Embryonic facial prominence (tissue), 1 donor: ENCODE results near the gene POLR2H.

Experiments used
- DNase-seq: peaks from one replicate; pipeline ENCODE4 v3.0.0-alpha.2; 2016; ENCODE audit errors: extremely low spot score

POLR2H gene

DNA sequence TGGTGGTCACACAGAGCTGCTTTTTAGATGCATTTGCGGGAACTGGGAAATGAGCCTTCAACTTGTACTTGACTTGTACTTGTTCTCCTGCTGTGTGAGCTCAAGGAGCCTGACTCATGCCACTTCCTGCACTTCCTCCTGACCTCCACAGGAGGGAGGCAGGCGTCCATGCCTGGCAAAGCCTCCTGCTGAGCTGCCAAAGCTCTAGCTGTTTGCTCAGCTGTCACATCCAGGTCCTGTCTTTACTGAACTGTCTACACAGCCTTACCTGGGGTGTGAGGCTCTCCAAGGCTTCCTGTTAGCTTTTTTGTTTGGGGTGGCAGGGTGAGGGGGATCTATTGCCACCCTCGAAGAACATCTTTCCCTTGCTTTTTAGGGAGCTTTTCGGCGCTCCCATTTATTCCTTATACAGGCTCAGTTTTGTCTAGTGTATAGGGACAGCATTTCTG lies 10.1 kb downstream of the POLR2H start:
- peak; percentile 67 for DNase-seq

DNA sequence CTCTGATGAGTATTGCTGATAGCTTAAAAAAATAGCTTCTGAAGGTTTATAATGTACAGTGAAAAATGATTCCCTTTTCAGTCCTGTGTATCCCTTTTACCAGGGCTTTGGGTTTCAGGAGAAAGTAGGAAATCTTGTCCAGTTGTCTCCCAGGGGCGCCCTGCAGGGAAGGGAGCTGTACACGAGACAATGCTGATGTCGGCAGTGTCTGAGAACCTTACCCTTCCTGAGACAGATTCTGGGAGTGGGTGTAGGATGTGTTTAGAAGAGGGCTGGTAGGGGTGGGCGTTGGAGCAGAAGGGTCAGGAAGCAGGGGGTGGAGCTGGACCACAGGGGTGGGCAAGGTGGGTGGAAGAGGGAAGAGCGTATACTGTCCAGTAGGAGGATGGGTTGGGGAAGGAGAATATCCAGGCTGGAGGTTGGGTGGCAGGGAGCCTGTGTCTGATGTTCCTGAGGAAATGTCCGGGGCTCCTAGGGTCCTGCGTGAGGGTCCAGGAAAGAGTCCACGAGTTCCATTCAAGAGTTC lies 10.8 kb downstream of the POLR2H start:
- DNase-seq, result no peak

DNA sequence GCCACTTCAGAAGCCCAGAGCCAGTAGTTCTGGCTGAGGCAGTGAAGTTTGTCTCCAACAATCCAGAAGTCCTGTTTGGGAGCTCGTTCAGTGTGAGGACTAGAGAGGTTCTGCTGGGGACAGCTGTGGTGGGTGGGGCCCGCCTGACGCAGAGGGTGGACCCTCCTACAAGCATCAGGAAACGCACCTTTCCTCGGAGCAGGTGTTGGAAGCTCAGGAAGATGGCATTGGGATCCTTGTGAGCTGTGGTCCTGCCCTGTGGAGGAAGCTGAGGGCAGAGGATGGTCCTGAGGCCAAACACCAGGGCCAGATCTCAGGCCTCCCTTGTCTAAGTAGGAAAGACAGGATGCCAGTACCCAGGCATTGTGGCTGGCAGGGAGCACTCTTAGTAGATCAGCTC lies 11.4 kb downstream of the POLR2H start:
- no peak for DNase-seq

DNA sequence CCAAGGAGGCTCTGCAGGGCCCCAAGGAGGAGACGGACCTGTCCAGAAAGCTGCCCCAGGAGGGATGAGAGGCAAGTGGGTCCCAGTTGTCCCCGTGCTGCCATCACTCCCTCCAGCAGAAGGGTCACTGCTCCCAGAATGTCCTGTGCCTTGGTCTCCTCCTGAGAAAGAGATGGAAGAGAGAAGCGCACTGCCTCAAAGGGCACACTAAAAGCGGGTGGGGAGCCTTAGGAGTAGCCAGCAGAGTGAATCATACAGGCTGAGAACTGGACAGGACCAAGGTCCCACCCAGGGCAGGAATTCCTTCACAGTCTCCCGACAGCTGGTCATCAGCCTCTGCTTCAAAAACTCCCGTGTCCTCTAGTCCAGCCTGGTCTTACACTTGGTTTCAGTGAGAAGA lies 11.9 kb downstream of the POLR2H start:
- no peak for DNase-seq

DNA sequence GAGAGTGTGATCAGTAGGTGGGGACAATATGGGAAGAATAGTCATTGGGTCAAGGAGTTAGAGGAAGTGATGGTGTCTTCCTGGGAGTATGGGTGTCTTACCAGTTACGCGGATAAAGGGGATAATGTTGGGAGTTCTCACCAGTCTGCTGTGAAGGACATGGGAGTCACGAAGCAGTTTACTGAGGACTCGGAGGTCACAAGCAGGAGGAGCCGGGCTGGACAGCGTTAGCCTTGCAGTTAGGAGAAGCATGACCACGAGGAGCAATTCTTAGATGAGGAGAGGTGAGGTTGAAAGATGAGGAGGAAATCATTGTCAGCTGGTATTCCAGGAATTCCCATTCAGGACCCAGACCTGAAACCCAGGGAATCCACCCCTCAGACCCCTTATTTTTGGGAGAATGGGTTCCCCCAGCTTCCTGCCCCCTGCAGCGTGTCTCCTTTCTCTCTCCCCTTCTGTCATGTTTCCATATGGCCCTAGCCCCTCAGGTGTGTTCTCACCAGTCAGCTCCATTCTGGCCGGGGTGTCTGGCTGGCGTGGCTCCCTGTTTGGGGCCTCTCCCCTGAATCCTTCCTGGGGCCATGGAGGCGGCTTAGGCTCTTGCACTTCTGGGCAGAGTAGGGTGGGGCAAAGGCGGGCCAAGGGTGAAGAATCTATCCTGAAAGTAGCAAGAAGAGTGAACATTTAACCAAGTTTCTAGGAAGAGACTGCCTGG lies 14.4 kb downstream of the POLR2H start:
- DNase-seq, result no peak

DNA sequence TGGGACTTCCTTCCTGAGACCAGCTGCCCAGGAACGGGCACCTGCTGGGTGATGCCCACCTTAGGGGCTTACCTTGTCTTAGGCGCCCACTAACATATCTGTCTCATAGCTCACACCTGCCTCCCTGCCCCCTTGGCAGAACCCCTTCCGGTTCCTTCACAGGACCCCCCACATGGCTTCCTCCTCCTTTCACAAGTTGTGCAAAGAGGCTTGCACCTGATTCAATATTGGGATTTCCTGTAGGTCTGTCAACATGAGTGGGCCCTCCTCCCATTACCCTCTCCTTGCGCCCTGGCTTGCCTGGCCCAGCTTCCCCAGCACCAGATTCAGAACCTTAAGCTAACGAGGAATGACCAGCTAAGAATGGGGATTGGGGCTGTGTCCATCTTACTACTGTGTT lies 15.9 kb downstream of the POLR2H start:
- no peak for DNase-seq

DNA sequence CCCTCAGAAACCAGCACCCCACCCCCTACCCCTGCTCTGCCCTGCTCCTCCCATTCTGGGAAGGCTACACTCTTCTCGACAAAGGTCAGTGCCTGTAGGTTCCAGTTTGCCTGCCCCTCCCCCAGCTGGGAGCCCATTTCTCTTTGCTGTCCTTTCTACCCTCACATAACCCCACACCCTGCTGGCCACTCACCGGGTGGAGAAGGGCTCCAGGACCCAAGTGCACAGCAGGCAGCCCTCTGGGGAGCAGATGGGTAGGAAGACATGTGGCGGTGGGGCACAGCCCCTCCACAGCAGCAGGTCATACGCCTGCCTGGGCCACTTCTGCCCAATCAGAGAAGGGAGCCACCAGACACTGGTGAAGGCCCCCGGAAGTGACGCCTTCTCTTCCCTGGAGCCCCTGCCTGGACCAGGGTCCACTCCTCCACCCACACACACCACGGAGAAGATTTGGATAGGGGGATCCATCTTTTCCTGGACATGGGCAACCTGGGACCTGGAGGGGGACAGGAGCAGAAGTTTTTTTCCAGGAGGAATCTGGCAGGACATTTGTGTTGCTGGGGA lies 16.5 kb downstream of the POLR2H start, which contains the start of gene THPO:
Gene THPO (minus strand): TSS at position 326 of the 564 bp plus-strand sequence. CDS start 1,948 bp downstream, outside the sequence.
- no peak for DNase-seq

DNA sequence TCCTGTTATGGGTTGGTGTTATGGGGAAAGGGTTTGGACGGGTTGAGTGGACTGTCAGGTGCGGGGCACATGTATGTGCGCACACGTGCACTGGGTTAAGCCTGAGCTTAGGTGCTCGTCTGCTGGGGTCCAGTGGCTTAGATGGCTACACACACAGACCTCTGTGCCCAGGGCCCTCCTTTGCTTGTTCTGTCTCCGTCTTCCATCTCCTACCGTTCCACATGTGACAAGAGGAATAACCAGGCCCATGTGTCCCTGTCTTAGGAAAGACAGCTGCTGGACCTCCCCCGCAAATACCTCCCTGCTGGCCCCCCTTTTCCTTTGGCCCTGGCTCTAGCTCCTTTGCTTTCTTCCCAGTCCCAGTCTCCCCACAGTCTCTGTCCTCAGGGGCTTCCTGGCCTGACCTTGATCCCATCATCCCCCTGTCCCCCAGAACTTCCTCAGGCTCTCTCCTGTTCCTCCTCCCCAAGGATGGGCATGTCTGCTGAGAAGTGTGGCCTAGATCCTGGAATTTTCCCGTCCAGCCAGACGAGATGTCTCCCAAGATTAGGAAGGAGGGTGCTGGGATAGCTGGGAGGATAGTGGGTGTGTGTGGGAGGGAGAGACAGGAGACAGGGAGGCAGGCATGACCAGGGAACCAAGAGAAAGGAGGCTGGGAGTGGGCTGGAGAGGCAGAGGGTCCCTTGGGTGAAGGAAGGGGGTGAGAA lies 17.3 kb downstream of the POLR2H start:
- DNase-seq, result no peak

DNA sequence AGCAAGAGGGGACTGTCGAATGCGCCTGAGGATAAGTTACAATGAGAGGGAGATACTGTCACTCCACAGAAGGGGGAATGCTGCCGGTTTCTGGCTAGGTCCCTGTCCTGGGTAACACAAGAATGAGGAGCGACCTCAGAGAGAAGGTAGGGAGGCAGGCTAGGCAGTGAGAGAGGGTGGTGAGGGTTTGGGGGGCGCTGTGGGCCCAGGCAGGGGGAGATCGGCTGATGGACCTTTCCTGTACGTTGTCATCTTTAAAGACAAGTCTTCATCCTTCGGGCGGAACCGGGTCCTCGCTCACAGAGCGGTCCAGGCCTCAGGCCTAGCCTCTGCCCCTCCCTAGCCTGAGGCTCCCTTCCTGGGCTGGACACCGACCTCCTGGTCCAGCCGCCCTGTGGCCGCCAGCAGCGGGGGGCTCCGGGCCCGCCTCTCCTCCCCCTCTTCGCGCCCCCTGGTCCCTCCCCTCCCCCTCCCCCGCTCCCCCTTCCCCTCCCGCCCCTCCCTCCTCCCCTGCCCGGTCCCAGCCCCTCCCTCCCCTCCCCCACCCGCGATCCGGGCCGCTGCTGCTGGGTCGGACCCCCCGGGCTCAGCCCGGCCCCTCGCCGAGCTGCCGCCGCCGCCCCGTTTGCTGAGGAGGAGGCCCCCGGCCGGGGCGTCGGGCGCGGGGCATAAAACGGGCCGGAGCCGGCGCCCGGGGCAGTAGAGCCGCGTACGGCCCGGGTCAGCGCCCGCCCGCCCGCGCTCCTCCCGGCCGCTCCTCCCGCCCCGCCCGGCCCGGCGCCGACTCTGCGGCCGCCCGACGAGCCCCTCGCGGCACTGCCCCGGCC lies 18.1 kb downstream of the POLR2H start, which contains the start of gene CHRD:
Gene CHRD (plus strand): TSS at position 697 of the 827 bp plus-strand sequence. CDS start 265 bp downstream, outside the sequence.
- DNase-seq, result no peak

DNA sequence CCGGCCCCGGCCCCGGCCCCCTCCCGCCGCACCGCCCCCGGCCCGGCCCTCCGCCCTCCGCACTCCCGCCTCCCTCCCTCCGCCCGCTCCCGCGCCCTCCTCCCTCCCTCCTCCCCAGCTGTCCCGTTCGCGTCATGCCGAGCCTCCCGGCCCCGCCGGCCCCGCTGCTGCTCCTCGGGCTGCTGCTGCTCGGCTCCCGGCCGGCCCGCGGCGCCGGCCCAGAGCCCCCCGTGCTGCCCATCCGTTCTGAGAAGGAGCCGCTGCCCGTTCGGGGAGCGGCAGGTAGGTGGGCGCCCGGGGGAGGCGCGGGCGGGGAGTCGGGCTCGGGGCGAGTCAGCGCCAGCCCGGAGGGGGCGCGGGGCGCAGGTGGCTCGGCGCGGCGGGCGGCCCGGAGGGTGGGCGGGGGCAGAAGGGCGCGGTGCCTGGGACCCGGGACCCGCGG lies 18.7 kb downstream of the POLR2H start:
- no peak for DNase-seq

DNA sequence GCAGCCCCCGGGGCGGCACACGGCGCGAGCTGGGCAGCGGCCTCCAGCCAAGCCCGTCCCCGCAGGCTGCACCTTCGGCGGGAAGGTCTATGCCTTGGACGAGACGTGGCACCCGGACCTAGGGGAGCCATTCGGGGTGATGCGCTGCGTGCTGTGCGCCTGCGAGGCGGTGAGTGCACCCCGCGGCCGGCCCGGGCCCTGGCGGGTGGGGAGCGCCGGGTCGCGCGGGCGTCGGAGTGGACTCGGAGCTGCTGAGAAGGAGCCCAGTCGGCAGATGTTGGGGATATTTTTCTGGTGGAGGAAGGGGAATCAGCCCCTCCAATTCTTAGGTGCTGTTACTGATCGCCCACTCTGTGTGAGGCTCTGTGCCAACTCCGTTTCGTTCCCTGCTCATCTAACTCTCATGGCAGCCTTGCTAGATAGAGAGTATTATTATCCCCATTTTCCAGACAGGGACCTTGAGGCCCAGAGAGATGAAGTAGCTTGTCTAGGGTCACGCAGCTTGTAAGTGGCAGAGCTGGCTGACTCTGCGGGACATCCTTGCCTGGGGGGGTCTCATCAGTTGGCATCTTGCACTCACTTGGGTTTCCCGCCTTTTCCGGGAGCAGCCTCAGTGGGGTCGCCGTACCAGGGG lies 19.2 kb downstream of the POLR2H start:
- no peak for DNase-seq

DNA sequence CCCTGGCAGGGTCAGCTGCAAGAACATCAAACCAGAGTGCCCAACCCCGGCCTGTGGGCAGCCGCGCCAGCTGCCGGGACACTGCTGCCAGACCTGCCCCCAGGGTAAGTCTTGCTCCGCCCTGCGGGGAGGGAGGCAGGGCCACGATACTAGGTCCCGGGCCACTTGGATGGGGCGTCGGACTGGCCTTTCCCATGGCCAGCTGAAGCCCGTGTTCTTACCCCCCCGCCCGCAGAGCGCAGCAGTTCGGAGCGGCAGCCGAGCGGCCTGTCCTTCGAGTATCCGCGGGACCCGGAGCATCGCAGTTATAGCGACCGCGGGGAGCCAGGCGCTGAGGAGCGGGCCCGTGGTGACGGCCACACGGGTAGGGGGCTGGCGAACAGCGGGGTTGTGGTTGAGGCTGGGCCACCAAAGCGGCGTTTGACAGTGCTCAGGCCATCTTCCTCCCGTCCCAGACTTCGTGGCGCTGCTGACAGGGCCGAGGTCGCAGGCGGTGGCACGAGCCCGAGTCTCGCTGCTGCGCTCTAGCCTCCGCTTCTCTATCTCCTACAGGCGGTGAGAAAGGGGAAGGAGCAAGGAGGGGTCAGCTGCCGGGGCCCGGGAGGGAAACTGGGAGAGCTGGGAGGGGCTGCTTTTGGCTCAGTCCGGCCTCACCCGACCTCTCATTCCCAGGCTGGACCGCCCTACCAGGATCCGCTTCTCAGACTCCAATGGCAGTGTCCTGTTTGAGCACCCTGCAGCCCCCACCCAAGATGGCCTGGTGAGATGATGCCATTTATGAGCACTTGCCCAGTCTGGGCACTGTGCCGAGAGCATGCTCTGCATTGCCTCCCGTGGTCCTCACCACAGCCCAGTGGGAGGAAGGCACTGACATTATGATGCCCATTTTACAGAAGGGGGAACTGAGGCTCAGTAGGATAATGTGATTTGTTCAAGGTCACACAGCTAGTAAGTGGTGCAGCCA lies 20.0 kb downstream of the POLR2H start:
- DNase-seq, result no peak

DNA sequence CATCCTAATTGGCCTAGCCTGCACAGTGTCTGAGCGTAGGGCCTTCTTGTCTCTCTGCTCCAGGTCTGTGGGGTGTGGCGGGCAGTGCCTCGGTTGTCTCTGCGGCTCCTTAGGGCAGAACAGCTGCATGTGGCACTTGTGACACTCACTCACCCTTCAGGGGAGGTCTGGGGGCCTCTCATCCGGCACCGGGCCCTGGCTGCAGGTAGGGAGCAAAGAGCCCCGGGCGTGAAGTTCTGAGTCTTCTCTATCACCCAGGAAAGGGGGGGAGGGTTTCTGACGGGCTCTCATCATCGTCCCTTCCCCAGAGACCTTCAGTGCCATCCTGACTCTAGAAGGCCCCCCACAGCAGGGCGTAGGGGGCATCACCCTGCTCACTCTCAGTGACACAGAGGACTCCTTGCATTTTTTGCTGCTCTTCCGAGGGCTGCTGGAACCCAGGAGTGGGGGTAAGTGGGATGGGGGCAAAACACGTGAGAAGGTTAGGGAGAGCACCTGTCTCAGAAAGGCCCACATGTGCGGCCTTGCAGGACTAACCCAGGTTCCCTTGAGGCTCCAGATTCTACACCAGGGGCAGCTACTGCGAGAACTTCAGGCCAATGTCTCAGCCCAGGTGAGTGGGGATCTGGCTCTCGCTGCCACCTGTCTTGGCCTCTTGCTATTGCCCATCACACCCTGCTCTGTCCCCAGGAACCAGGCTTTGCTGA lies 21.0 kb downstream of the POLR2H start:
- DNase-seq, result no peak

DNA sequence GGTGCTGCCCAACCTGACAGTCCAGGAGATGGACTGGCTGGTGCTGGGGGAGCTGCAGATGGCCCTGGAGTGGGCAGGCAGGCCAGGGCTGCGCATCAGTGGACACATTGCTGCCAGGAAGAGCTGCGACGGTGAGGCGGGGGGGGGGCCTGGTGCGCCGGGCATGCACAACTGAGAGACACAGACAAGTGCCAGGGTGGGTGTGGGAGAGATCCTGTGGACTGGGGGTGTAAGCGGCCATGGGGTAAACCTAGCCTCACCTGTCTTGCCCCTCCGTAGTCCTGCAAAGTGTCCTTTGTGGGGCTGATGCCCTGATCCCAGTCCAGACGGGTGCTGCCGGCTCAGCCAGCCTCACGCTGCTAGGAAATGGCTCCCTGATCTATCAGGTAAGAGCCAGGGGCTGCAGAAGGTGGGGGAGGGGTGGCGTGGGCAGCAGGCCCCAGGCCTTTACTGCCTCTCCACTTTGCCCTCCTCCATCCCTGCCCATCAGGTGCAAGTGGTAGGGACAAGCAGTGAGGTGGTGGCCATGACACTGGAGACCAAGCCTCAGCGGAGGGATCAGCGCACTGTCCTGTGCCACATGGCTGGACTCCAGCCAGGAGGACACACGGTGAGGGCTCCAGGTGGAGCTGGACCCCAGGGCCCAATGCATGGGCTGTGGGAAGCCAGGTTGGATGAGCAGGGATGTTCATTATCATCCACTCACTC lies 21.7 kb downstream of the POLR2H start:
- DNase-seq, result no peak

DNA sequence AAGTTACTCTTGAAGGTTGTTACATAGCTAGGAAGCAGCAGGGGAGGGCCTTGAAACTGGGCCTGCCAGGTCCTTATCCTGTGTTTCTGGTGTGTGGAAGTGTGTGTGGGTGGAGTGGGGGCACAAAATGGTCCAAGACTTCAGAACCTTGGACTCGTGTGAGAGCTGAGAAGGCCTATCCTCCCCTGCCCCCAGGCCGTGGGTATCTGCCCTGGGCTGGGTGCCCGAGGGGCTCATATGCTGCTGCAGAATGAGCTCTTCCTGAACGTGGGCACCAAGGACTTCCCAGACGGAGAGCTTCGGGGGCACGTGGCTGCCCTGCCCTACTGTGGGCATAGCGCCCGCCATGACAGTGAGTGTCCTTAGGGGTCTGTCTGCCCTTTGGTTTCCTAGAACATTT lies 22.8 kb downstream of the POLR2H start:
- DNase-seq, result no peak

DNA sequence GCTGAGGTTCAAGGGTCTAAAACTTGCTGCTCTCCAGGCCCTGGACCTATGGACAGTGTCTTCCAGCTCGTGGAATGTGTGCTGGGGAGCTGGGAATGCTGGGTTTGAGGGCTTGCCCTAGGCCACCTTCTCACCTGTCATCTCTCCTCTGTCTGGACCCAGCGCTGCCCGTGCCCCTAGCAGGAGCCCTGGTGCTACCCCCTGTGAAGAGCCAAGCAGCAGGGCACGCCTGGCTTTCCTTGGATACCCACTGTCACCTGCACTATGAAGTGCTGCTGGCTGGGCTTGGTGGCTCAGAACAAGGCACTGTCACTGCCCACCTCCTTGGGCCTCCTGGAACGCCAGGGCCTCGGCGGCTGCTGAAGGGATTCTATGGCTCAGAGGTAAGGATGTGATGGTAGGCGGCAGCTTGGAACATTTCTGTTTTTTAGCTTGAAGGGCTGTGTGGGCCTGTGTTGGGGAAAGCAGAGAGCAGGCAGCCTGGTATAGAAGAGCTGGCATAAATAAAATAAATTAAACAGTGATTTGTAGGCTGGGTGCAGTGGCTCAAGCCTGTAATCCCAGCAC lies 23.4 kb downstream of the POLR2H start:
- DNase-seq, result no peak

DNA sequence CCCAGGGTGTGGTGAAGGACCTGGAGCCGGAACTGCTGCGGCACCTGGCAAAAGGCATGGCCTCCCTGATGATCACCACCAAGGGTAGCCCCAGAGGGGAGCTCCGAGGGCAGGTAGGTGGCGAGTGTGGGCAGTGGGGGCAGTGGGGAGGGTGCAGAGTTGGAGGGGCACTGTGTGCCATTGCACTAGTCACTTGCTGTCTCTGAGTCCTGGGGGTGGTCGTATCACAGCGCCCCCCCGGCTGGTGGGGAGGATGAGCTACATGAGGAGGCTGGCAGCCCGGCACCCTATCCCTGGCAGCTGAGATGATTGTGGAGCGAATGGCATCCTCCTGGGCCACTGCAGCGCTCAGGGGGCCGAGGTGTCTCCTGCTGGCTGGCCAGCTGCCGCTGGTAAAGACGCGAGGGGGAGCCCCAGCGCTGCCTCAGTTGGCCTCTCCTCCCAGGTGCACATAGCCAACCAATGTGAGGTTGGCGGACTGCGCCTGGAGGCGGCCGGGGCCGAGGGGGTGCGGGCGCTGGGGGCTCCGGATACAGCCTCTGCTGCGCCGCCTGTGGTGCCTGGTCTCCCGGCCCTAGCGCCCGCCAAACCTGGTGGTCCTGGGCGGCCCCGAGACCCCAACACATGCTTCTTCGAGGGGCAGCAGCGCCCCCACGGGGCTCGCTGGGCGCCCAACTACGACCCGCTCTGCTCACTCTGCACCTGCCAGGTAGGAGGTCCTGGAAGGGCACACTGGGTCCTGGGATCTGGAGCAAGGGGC lies 24.7 kb downstream of the POLR2H start:
- no peak for DNase-seq
